ENCODE data around the gene EIF2B4. TPM values are rescaled to one million over a fixed set of nuclear protein-coding genes. Genes with fewer than 3 reads are reported as not detected.

Gene EIF2B4
- total and polyA plus RNA-seq, 9 of the 15 experiments (the other 6 are each of a cell fraction or from before 2014, with no cell fraction given): 29.7 to 80.3 (median 58.9) TPM

- TF ChIP-seq, protein P1, sequence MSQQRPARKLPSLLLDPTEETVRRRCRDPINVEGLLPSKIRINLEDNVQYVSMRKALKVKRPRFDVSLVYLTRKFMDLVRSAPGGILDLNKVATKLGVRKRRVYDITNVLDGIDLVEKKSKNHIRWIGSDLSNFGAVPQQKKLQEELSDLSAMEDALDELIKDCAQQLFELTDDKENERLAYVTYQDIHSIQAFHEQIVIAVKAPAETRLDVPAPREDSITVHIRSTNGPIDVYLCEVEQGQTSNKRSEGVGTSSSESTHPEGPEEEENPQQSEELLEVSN (IDR thresholded peaks at IDR 0.05; ENCODE audit: borderline replicate concordance in 1 of 2, extremely low read depth in 1 of 2, insufficient read depth in 1 of 2, insufficient read length in 1 of 2, low read depth in 1 of 2, low read length in 1 of 2, poor library complexity in 1 of 2, severe bottlenecking in 1 of 2): peak in 1 of 2 experiments; percentile 12
- TF ChIP-seq ARHGAP35 (IDR thresholded peaks at IDR 0.05; ENCODE audit: partially characterized antibody) (no peak), ZNF165 (CRISPR knock-in tag; IDR thresholded peaks at IDR 0.05; ENCODE audit: borderline replicate concordance) (no peak), STAT6 (CRISPR knock-in tag; IDR thresholded peaks at IDR 0.05) (no peak), ATF7 (IDR thresholded peaks at IDR 0.05) (no peak), PRMT5 (CRISPR knock-in tag; IDR thresholded peaks at IDR 0.05) (no peak), ZZZ3 (IDR thresholded peaks at IDR 0.05) (no peak), ARID2 (IDR thresholded peaks at IDR 0.05) (0 out of 2 replicates have a peak, but pooled peaks have one; percentile 25), RAD51 (IDR thresholded peaks at IDR 0.05; ENCODE audit: borderline replicate concordance, low read depth) (no peak), ZNF589 (CRISPR knock-in tag; IDR thresholded peaks at IDR 0.05; ENCODE audit: low read depth) (no peak), KAT7 (CRISPR knock-in tag; IDR thresholded peaks at IDR 0.05; ENCODE audit: borderline replicate concordance) (0 out of 2 replicates have a peak, but pooled peaks have one; percentile 66), SRF (CRISPR knock-in tag; IDR thresholded peaks at IDR 0.05) (no peak), GABPB1 (CRISPR knock-in tag; IDR thresholded peaks at IDR 0.05) (no peak), TAF7 (tag; IDR thresholded peaks at IDR 0.05) (no peak), TGIF2 (CRISPR knock-in tag; IDR thresholded peaks at IDR 0.05) (0 out of 2 replicates have a peak, but pooled peaks have one; percentile 46), CBX3 (IDR thresholded peaks at IDR 0.05; ENCODE audit: borderline replicate concordance in 1 of 2, low read length in 2 of 2) (0 out of 3 replicates have a peak, but pooled peaks of 1 of the 2 experiments have one; percentile 1)
- TF ChIP-seq, protein P2, sequence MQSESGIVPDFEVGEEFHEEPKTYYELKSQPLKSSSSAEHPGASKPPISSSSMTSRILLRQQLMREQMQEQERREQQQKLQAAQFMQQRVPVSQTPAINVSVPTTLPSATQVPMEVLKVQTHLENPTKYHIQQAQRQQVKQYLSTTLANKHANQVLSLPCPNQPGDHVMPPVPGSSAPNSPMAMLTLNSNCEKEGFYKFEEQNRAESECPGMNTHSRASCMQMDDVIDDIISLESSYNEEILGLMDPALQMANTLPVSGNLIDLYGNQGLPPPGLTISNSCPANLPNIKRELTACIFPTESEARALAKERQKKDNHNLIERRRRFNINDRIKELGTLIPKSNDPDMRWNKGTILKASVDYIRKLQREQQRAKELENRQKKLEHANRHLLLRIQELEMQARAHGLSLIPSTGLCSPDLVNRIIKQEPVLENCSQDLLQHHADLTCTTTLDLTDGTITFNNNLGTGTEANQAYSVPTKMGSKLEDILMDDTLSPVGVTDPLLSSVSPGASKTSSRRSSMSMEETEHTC (IDR thresholded peaks at IDR 0.05): no peak; the same call in 1 of the 2 replicates
- TF ChIP-seq, protein P3, sequence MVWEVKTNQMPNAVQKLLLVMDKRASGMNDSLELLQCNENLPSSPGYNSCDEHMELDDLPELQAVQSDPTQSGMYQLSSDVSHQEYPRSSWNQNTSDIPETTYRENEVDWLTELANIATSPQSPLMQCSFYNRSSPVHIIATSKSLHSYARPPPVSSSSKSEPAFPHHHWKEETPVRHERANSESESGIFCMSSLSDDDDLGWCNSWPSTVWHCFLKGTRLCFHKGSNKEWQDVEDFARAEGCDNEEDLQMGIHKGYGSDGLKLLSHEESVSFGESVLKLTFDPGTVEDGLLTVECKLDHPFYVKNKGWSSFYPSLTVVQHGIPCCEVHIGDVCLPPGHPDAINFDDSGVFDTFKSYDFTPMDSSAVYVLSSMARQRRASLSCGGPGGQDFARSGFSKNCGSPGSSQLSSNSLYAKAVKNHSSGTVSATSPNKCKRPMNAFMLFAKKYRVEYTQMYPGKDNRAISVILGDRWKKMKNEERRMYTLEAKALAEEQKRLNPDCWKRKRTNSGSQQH (CRISPR knock-in tag; IDR thresholded peaks at IDR 0.05): no peak
- TF ChIP-seq, protein P4, sequence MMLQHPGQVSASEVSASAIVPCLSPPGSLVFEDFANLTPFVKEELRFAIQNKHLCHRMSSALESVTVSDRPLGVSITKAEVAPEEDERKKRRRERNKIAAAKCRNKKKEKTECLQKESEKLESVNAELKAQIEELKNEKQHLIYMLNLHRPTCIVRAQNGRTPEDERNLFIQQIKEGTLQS (IDR thresholded peaks at IDR 0.05): no peak
- TF ChIP-seq, protein P4 (CRISPR knock-in tag; conservative IDR thresholded peaks at IDR 0.05): 0 out of 2 replicates have a peak, but pooled peaks have one; percentile 9
Observed at GRCh38 chr2:27369471-27370025, 590 bp downstream of the EIF2B4 start (continued).

All from K562 (cell line).